HepG2 (cell line): Measurements from ENCODE around the gene KRTAP5-8. TPM values are rescaled to one million over a fixed set of nuclear protein-coding genes. Genes with fewer than 3 reads are reported as not detected.
A peak's percentile ranks its signal among the peaks of the same experiment; 100 is the strongest.

Experiments
- KAT8 ChIP-seq: IDR thresholded peaks from 2 replicates; pipeline ENCODE4 v1.6.1; 2016; ENCODE audit warnings: missing genetic modification reagents, missing compliant biosample characterization
- KDM4B ChIP-seq: sonication (generic); formaldehyde crosslinking; IDR thresholded peaks from 2 replicates; pipeline ENCODE4 v1.4.0; 2020; ENCODE audit warnings: missing genetic modification reagents
- MIER3 ChIP-seq: IDR thresholded peaks from 2 replicates; pipeline ENCODE4 v1.6.1; 2016; ENCODE audit warnings: missing compliant biosample characterization, borderline replicate concordance
- NFIC ChIP-seq: IDR thresholded peaks from 2 replicates; pipeline ENCODE4 v1.6.1; 2012; ENCODE audit warnings: mild to moderate bottlenecking, low read length, inconsistent platforms
- NPAS2 ChIP-seq: sonication (generic); formaldehyde crosslinking; IDR thresholded peaks from 2 replicates; pipeline ENCODE4 v1.8.0; 2022; ENCODE audit warnings: mild to moderate bottlenecking, missing genetic modification reagents, borderline replicate concordance
- SRSF9 ChIP-seq: fragments of 200-400 bp; formaldehyde crosslinking; IDR thresholded peaks from 2 replicates; pipeline ENCODE4 v1.6.1; 2018; ENCODE audit warnings: borderline replicate concordance, mild to moderate bottlenecking, low read depth, low read length; ENCODE audit not compliant: insufficient read depth, poor library complexity, severe bottlenecking
- TBP ChIP-seq: sonication (generic); formaldehyde crosslinking; IDR thresholded peaks from 2 replicates; pipeline ENCODE4 v1.5.0; 2020; ENCODE audit warnings: missing genetic modification reagents
- XBP1 ChIP-seq: sonication (generic); formaldehyde crosslinking; IDR thresholded peaks from 2 replicates; pipeline ENCODE4 v1.5.0; 2020; ENCODE audit warnings: missing genetic modification reagents
- ZNF484 ChIP-seq: sonication (generic); formaldehyde crosslinking; IDR thresholded peaks from 2 replicates; pipeline ENCODE4 v1.5.1; 2020; ENCODE audit warnings: mild to moderate bottlenecking, low read depth, missing genetic modification reagents, borderline replicate concordance
- polyA plus RNA-seq, 8 experiments: library from polyadenylated mRNA; depleted of rRNA in 3 of 8; stranded (reverse) in 7 of 8; unstranded in 1 of 8; fragments of >200 nt; fragmentation: Illumina TruSeq in 4 of 8; extraction: Trizol in 4 of 8; gene quantifications; 2 replicates each; pipeline versions ENCODE4 v1.2.1 to v1.2.3, GENCODE V29; 2011 to 2016; ENCODE audit warnings: low read depth in 4 of 8, missing spikeins in 1 of 8, mixed read lengths in 1 of 8; ENCODE audit not compliant: insufficient read depth in 1 of 8
- total RNA-seq, 5 experiments: library from RNA; depleted of rRNA; stranded (reverse); fragments of >200 nt; fragmentation: Illumina TruSeq; extraction: Trizol; gene quantifications; 2 replicates each; pipeline ENCODE4 v1.2.3, GENCODE V29; 2016; ENCODE audit warnings: low read depth in 1 of 5
- TF ChIP-seq, protein P1 (sequence below): sonication (generic); formaldehyde crosslinking; IDR thresholded peaks from 2 replicates; pipeline ENCODE4 v1.5.1; 2020; ENCODE audit warnings: mild to moderate bottlenecking, missing genetic modification reagents
- TF ChIP-seq, protein P2 (sequence below): sonication (generic); formaldehyde crosslinking; IDR thresholded peaks from 2 replicates; pipeline ENCODE4 v1.4.0; 2020; ENCODE audit warnings: missing genetic modification reagents
- TF ChIP-seq, protein P3 (sequence below): sonication (generic); formaldehyde crosslinking; IDR thresholded peaks from 2 replicates; pipeline ENCODE4 v1.4.0; 2020; ENCODE audit warnings: missing genetic modification reagents
- TF ChIP-seq, protein P4 (sequence below): sonication (generic); formaldehyde crosslinking; IDR thresholded peaks from 2 replicates; pipeline ENCODE4 v1.4.0; 2020; ENCODE audit warnings: missing genetic modification reagents
- TF ChIP-seq, protein P5 (sequence below): sonication (generic); formaldehyde crosslinking; IDR thresholded peaks from 2 replicates; pipeline ENCODE4 v1.8.1; 2023; ENCODE audit warnings: mild to moderate bottlenecking, missing genetic modification reagents

The KRTAP5-8 gene
- total and polyA plus RNA-seq, 2 of the 13 experiments (the other 11 are each of a cell fraction or from before 2014, with no cell fraction given), result 0.20 TPM; not detected in 1

DNA sequence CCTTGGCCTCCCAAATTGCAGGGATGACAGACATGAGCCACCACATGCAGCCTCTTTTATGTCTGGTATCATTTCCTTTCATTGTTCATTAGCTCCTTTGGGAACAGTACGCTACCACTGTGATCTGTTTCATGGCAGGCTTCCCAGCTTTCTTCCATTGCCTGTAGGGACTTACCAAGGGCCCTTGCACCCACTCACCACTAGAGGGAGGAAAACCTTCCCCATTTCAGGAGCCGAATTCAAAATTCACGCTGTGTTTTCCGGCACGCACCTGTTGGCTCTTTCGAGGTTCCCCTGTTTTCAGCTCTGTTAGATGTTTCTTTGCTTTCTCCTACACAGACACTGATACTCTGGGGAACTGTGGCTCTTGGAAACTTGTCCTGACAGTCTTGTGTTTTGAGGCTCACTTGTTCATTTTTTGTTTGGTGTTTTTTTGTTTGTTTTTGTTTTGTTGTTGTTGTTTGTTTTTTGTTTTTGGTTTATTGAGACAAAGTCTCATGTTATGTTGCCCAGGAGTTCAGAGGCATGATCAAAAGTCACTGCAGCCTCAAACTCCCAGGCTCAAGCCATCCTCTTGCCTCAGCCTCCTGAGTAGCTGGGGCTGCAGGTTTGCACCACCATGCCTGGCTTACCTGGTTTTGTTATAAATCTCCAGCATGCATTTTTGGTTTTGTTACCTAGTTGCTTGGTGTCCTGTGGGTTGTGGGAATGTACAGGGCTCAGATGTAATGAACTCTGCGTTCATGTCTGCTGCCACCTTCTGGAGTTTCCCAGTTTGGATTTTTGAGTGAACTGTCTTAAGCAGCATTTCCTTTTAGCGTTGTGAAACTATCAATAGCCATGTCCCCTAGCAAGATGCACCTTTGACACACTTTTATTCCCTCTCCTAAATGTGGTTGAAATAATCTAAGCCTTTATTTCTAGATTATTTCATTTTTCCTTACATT is 42.5 kb downstream of the KRTAP5-8 start (continued):
- TF ChIP-seq, protein P1, sequence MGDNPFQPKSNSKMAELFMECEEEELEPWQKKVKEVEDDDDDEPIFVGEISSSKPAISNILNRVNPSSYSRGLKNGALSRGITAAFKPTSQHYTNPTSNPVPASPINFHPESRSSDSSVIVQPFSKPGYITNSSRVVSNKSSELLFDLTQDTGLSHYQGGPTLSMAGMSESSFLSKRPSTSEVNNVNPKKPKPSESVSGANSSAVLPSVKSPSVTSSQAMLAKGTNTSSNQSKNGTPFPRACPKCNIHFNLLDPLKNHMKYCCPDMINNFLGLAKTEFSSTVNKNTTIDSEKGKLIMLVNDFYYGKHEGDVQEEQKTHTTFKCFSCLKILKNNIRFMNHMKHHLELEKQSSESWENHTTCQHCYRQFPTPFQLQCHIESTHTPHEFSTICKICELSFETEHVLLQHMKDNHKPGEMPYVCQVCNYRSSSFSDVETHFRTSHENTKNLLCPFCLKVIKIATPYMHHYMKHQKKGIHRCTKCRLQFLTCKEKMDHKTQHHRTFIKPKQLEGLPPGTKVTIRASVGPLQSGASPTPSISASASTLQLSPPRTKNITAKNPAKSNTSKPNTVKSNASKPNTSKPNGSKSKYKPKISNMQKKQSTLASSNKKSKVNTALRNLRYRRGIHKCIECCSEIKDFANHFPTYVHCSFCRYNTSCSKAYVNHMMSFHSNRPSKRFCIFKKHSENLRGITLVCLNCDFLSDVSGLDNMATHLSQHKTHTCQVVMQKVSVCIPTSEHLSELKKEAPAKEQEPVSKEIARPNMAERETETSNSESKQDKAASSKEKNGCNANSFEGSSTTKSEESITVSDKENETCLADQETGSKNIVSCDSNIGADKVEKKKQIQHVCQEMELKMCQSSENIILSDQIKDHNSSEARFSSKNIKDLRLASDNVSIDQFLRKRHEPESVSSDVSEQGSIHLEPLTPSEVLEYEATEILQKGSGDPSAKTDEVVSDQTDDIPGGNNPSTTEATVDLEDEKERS (CRISPR knock-in tag), result peak; percentile 43; the same call in 1 of the 2 replicates
- TF ChIP-seq TBP (no peak), KDM4B (CRISPR knock-in tag) (no peak), NFIC (no peak), SRSF9 (no peak), MIER3 (no peak), ZNF484 (CRISPR knock-in tag) (no peak), XBP1 (CRISPR knock-in tag) (no peak), KAT8 (CRISPR knock-in tag) (no peak), NPAS2 (CRISPR knock-in tag) (no peak)
- TF ChIP-seq, protein P2, sequence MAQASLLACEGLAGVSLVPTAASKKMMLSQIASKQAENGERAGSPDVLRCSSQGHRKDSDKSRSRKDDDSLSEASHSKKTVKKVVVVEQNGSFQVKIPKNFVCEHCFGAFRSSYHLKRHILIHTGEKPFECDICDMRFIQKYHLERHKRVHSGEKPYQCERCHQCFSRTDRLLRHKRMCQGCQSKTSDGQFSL (CRISPR knock-in tag), result no peak
- TF ChIP-seq, protein P3, sequence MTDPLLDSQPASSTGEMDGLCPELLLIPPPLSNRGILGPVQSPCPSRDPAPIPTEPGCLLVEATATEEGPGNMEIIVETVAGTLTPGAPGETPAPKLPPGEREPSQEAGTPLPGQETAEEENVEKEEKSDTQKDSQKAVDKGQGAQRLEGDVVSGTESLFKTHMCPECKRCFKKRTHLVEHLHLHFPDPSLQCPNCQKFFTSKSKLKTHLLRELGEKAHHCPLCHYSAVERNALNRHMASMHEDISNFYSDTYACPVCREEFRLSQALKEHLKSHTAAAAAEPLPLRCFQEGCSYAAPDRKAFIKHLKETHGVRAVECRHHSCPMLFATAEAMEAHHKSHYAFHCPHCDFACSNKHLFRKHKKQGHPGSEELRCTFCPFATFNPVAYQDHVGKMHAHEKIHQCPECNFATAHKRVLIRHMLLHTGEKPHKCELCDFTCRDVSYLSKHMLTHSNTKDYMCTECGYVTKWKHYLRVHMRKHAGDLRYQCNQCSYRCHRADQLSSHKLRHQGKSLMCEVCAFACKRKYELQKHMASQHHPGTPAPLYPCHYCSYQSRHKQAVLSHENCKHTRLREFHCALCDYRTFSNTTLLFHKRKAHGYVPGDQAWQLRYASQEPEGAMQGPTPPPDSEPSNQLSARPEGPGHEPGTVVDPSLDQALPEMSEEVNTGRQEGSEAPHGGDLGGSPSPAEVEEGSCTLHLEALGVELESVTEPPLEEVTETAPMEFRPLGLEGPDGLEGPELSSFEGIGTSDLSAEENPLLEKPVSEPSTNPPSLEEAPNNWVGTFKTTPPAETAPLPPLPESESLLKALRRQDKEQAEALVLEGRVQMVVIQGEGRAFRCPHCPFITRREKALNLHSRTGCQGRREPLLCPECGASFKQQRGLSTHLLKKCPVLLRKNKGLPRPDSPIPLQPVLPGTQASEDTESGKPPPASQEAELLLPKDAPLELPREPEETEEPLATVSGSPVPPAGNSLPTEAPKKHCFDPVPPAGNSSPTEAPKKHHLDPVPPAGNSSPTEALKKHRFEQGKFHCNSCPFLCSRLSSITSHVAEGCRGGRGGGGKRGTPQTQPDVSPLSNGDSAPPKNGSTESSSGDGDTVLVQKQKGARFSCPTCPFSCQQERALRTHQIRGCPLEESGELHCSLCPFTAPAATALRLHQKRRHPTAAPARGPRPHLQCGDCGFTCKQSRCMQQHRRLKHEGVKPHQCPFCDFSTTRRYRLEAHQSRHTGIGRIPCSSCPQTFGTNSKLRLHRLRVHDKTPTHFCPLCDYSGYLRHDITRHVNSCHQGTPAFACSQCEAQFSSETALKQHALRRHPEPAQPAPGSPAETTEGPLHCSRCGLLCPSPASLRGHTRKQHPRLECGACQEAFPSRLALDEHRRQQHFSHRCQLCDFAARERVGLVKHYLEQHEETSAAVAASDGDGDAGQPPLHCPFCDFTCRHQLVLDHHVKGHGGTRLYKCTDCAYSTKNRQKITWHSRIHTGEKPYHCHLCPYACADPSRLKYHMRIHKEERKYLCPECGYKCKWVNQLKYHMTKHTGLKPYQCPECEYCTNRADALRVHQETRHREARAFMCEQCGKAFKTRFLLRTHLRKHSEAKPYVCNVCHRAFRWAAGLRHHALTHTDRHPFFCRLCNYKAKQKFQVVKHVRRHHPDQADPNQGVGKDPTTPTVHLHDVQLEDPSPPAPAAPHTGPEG (CRISPR knock-in tag), result no peak
- TF ChIP-seq, protein P4, sequence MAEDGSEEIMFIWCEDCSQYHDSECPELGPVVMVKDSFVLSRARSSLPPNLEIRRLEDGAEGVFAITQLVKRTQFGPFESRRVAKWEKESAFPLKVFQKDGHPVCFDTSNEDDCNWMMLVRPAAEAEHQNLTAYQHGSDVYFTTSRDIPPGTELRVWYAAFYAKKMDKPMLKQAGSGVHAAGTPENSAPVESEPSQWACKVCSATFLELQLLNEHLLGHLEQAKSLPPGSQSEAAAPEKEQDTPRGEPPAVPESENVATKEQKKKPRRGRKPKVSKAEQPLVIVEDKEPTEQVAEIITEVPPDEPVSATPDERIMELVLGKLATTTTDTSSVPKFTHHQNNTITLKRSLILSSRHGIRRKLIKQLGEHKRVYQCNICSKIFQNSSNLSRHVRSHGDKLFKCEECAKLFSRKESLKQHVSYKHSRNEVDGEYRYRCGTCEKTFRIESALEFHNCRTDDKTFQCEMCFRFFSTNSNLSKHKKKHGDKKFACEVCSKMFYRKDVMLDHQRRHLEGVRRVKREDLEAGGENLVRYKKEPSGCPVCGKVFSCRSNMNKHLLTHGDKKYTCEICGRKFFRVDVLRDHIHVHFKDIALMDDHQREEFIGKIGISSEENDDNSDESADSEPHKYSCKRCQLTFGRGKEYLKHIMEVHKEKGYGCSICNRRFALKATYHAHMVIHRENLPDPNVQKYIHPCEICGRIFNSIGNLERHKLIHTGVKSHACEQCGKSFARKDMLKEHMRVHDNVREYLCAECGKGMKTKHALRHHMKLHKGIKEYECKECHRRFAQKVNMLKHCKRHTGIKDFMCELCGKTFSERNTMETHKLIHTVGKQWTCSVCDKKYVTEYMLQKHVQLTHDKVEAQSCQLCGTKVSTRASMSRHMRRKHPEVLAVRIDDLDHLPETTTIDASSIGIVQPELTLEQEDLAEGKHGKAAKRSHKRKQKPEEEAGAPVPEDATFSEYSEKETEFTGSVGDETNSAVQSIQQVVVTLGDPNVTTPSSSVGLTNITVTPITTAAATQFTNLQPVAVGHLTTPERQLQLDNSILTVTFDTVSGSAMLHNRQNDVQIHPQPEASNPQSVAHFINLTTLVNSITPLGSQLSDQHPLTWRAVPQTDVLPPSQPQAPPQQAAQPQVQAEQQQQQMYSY (CRISPR knock-in tag), result no peak
- TF ChIP-seq, protein P5, sequence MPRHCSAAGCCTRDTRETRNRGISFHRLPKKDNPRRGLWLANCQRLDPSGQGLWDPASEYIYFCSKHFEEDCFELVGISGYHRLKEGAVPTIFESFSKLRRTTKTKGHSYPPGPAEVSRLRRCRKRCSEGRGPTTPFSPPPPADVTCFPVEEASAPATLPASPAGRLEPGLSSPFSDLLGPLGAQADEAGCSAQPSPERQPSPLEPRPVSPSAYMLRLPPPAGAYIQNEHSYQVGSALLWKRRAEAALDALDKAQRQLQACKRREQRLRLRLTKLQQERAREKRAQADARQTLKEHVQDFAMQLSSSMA (CRISPR knock-in tag), result no peak
